ENCODE data around the gene TMEM88. TPM values are rescaled to one million over a fixed set of nuclear protein-coding genes. Genes with fewer than 3 reads are reported as not detected.

The TMEM88 gene
- total and polyA plus RNA-seq, 11 donors: 16.7 to 130 (median 27.8) TPM

DNA sequence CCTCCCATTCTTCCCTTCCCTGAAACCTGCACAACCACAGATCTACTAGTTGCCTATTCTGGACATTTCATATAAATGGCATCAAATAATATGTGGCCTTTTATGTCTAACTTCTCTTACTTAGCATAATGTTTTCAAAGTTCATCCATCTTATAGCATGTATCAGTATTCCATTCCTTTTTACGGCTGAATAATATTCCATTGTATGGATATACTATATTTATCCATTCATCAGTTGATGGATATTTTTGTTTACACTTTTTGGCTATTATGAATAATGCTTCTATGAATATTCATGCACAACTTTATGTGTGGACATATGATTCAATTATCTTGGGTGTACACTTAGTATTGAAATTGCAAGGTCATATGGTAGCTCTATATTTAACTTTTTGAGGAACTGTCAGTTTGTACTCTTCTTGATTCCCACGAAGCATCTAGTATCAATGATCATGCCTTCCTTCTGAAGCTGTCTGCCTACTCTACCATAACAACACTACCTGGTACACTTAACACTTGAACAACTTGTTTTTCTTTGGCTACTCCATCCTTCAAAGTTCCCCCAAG lies 21.0 kb downstream of the TMEM88 start:
- intact Hi-C loops (cut with DNase I): no loop called here
- H3K4me1 ChIP-seq: peaks cover 0 to 20% (median 0%) of the 10 kb centered on the region in 12 donors
- H3K27me3 ChIP-seq: no peaks in the 10 kb centered on the region
- TF ChIP-seq POLR2A (IDR thresholded peaks at IDR 0.05): no peak
- TF ChIP-seq, protein P1, sequence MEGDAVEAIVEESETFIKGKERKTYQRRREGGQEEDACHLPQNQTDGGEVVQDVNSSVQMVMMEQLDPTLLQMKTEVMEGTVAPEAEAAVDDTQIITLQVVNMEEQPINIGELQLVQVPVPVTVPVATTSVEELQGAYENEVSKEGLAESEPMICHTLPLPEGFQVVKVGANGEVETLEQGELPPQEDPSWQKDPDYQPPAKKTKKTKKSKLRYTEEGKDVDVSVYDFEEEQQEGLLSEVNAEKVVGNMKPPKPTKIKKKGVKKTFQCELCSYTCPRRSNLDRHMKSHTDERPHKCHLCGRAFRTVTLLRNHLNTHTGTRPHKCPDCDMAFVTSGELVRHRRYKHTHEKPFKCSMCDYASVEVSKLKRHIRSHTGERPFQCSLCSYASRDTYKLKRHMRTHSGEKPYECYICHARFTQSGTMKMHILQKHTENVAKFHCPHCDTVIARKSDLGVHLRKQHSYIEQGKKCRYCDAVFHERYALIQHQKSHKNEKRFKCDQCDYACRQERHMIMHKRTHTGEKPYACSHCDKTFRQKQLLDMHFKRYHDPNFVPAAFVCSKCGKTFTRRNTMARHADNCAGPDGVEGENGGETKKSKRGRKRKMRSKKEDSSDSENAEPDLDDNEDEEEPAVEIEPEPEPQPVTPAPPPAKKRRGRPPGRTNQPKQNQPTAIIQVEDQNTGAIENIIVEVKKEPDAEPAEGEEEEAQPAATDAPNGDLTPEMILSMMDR (IDR thresholded peaks at IDR 0.05): no peak
- H3K27ac ChIP-seq: no peak overlapping the region
- peaks cover 0 to 49% (median 8%) of the 10 kb centered on the region in 9 donors for H3K36me3 ChIP-seq
- no peak overlapping the region for H3K4me3 ChIP-seq
- 70 to 76% (median 73%) methylated on average over 2 of the region's 2 CpGs for WGBS, 4 donors
- DNase-seq (no peak), ATAC-seq (no peak)
- H3K9me3 ChIP-seq: no peaks in the 10 kb centered on the region

DNA sequence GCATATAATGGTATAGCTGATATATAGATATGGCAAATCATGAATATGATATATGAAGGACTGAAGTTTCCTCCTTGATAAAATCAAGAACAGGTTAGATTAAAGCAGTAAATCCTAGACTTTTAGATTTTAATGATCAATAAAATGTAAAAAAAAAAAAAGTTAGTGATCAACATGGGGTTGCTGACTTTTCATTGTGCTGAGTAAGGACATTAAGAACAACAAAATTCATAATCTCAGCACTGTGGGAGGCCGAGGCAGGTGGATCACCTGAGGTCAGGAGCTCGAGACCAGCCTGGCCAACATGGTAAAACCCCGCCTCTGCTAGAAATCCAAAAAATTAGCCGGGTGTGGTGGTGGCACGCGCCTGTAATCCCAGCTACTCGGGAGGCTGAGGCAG lies 23.4 kb downstream of the TMEM88 start:
- no peaks in the 10 kb centered on the region for H3K27me3 ChIP-seq
- no peak overlapping the region for H3K4me3 ChIP-seq
- H3K4me1 ChIP-seq: peaks cover 0 to 43% (median 0%) of the 10 kb centered on the region in 12 donors
- no peaks in the 10 kb centered on the region for H3K9me3 ChIP-seq
- DNase-seq: no peak
- intact Hi-C loops (cut with DNase I): no loop called here
- TF ChIP-seq, protein P1 (IDR thresholded peaks at IDR 0.05): no peak
- no peak for TF ChIP-seq POLR2A (IDR thresholded peaks at IDR 0.05)
- WGBS, 4 donors: 88 to 97% (median 95%) methylated on average over 7 of the region's 7 CpGs
- ATAC-seq: no peak
- no peak overlapping the region for H3K27ac ChIP-seq
- H3K36me3 ChIP-seq: peaks cover 0 to 59% (median 8%) of the 10 kb centered on the region in 9 donors

DNA sequence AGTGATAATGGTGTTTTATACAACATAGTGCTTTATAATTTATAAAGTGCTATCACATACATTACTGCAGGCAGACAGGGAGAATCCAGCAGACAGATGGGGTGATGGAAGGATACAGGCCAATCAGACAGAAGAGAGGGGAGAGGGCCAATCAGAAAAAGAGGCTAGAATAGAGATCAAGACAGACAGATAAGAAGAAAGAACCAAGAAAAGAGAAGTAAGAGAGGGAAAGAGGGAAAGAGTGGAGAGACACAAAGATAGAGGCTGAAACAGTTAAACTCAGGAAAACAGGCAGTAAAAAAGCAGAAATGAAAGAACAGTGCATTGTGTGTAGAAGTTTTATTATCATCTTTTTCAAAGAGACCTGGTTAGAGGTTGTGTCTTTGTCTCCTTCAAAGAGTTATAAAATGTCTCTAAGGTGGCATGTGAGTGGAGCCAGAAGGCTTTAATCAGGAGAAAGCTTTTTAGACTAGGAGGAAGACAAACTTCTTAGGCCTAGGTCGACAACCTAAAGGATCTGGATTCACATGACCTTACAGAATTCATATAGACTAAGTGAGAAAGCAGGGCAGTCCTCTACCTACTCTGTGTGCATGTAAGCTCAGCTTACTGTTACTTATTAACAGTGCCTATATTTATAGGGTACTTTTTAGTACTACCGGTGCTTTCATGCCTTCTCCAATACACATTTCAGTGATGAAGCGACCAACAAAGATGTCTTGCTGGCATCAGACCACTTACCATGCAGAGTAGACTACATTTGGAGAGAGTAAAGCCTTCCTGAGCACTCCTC lies 25.4 kb downstream of the TMEM88 start:
- DNase-seq (no peak), ATAC-seq (no peak)
- Histone ChIP-seq H3K9me3 (no peaks in the 10 kb centered on the region), H3K4me3 (no peak overlapping the region), H3K27me3 (no peaks in the 10 kb centered on the region), H3K36me3 (peaks cover 0 to 56% (median 6%) of the 10 kb centered on the region in 9 donors), H3K27ac (peak overlapping the region in 1 of 12 donors; percentile 44), H3K4me1 (peaks cover 0 to 50% (median 0%) of the 10 kb centered on the region in 12 donors)
- 71 to 80% (median 77%) methylated on average over 3 of the region's 3 CpGs for WGBS, 4 donors
- TF ChIP-seq, protein P1 (IDR thresholded peaks at IDR 0.05): no peak
- TF ChIP-seq POLR2A (IDR thresholded peaks at IDR 0.05): no peak
- intact Hi-C loops (cut with DNase I): no loop called here

DNA sequence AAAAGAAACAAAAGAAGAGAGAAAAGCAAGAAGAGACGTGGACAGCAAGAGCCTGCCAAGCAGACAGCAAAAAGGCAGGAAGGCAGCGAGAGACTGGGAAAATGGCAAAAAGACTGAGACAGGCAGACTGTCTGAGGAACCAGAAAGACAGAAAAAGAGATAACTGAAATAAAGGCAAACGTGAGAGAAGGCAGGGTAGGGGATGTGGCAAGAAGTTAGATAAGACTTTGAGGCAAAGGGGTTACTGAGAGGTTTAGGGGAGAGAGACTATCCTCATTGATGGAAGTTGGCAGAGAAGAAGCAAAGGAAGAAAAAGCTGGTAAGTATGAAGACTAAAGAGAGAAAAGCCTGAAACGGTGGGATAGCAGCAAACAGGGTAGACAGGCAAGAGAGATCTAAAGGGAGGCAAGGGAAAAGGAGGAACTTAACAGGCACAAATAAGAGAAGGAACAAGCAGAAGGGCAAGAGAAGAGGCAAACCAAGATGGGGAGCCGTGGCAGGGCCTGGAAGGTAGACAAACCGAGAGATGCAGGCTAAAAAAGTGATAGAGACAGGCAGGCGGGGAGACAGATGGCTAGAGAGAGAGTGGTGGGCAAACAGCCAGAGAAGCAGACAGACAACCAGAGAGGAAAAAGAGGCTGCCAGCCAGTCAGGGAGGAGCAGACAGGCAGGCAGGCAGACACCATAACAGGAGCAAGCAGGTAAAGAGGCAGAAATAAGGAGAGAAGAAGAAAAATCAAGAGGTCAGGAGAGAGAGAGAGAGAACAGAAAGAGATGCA lies 26.6 kb downstream of the TMEM88 start:
- TF ChIP-seq, protein P1 (IDR thresholded peaks at IDR 0.05): no peak
- TF ChIP-seq POLR2A (IDR thresholded peaks at IDR 0.05): no peak
- Histone ChIP-seq H3K9me3 (no peaks in the 10 kb centered on the region), H3K4me3 (no peak overlapping the region), H3K27ac (peak overlapping the region in 2 of 12 donors; percentile 14 to 20), H3K4me1 (peaks cover 0 to 56% (median 10%) of the 10 kb centered on the region in 12 donors), H3K27me3 (no peaks in the 10 kb centered on the region), H3K36me3 (peaks cover 0 to 46% (median 5%) of the 10 kb centered on the region in 9 donors)
- intact Hi-C loops (cut with DNase I): no loop called here
- WGBS, 4 donors: 46 to 52% (median 51%) methylated on average over 7 of the region's 7 CpGs
- DNase-seq: peak in 1 of 5 donors; percentile 23
- ATAC-seq: no peak

Data from heart left ventricle (tissue), 16 donors.